SK-N-MC (cell line): ENCODE data around the gene RAMP1.

Experiments
- FOXP2 ChIP-seq: optimal IDR thresholded peaks from 2 replicates; pipeline ENCODE3; 2011; ENCODE audit warnings: mild to moderate bottlenecking, moderate library complexity; ENCODE audit not compliant: insufficient read depth; ENCODE audit errors: extremely low read length, control extremely low read depth
- POLR2AphosphoS5 ChIP-seq: IDR thresholded peaks from 2 replicates; pipeline ENCODE4 v1.6.1; 2012; ENCODE audit warnings: mild to moderate bottlenecking, low read depth, low read length, borderline replicate concordance

DNA sequence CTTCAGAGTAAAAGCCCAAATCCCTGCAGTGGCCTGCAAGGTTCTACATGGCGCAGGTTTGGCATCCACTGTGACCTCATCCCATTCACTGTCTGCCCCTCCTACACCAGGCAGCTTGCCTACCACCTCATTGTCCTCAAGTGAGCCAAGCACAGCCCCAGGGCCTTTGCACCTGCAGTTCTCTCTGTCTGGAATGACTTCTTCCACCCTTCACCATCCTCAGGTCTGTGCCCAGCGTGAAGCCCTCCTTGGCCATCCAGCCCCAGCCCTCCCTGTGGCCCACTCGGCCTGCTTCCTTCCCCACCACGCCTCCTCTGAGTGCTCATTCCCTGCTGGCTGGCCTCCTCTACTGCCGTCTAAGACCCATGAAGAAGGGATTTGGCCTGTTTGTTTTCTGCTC lies 74.8 kb downstream of the RAMP1 start:
- TF ChIP-seq FOXP2, result no peak
- TF ChIP-seq POLR2AphosphoS5, result no peak
